ENCODE measurements around the gene EFCAB11.

- TF ChIP-seq CTCF (IDR thresholded peaks at IDR 0.05; ENCODE audit: low read length) (no peak), EZH2 (IDR thresholded peaks at IDR 0.05; ENCODE audit: borderline replicate concordance, low read length) (no peak)
Observed at GRCh38 chr14:89746135-89746534, 208.4 kb downstream of the EFCAB11 start.
